Hepatocyte (in vitro differentiated cells): ENCODE data around the gene HSPB6. TPM values are rescaled to one million over a fixed set of nuclear protein-coding genes. Genes with fewer than 3 reads are reported as not detected.
A peak's percentile ranks its signal among the peaks of the same experiment; 100 is the strongest.

Experiments
- DNase-seq: peaks from one replicate; pipeline ENCODE4 v3.0.0-alpha.2; 2016; ENCODE audit warnings: low spot score
- H2AFZ ChIP-seq: fragments of 200-600 bp; sonication (generic); 2 replicates; pipeline ENCODE4 v1.6.0; 2016; ENCODE audit warnings: antibody characterized with exemption, mild to moderate bottlenecking
- H3K27ac ChIP-seq: fragments of 200-600 bp; sonication (generic); 2 replicates; pipeline ENCODE4 v1.5.1; 2016; ENCODE audit warnings: mild to moderate bottlenecking
- H3K27me3 ChIP-seq: fragments of 200-600 bp; sonication (generic); 2 replicates; pipeline ENCODE4 v1.6.1; 2016
- H3K36me3 ChIP-seq: fragments of 200-600 bp; sonication (generic); replicated peaks from 2 replicates; pipeline ENCODE4 v1.5.1; 2016; ENCODE audit warnings: low read depth; ENCODE audit not compliant: insufficient read depth
- H3K4me1 ChIP-seq: fragments of 200-600 bp; sonication (generic); 2 replicates; pipeline ENCODE4 v1.5.1; 2016; ENCODE audit warnings: mild to moderate bottlenecking, moderate library complexity; ENCODE audit not compliant: insufficient read depth
- H3K4me2 ChIP-seq: fragments of 200-600 bp; sonication (generic); 2 replicates; pipeline ENCODE4 v1.6.0; 2016
- H3K4me3 ChIP-seq: fragments of 200-600 bp; sonication (generic); 2 replicates; pipeline ENCODE4 v1.5.1; 2016; ENCODE audit warnings: mild to moderate bottlenecking
- H3K79me2 ChIP-seq: fragments of 200-600 bp; sonication (generic); 2 replicates; pipeline ENCODE4 v1.6.0; 2017; ENCODE audit warnings: mild to moderate bottlenecking
- H3K9me2 ChIP-seq: fragments of 200-600 bp; sonication (generic); replicated peaks from 2 replicates; pipeline ENCODE4 v1.6.0; 2017; ENCODE audit warnings: mild to moderate bottlenecking; ENCODE audit not compliant: insufficient read depth
- H3K9me3 ChIP-seq: fragments of 200-600 bp; sonication (generic); 2 replicates; pipeline ENCODE4 v1.5.1; 2016; ENCODE audit warnings: low read depth, mild to moderate bottlenecking
- H4K20me1 ChIP-seq: fragments of 200-600 bp; sonication (generic); 2 replicates; pipeline ENCODE4 v1.6.0; 2016; ENCODE audit warnings: mild to moderate bottlenecking; ENCODE audit not compliant: insufficient read depth, poor library complexity, severe bottlenecking
- EZH2 ChIP-seq: fragments of 200-600 bp; sonication (generic); IDR thresholded peaks from 2 replicates; pipeline ENCODE4 v1.6.1; 2016; ENCODE audit warnings: antibody characterized with exemption, mild to moderate bottlenecking, borderline replicate concordance
- EZH2phosphoT487 ChIP-seq: fragments of 200-600 bp; sonication (generic); IDR thresholded peaks from one replicate; pipeline ENCODE4 v1.6.1; 2018; ENCODE audit warnings: antibody characterized with exemption, mild to moderate bottlenecking, low read depth, moderate library complexity; ENCODE audit not compliant: unreplicated experiment, severe bottlenecking
- WGBS: methylation state at CpG from one replicate; pipeline ENCODE4 v1.1.6; 2016; ENCODE audit warnings: low lambda C conversion rate; ENCODE audit errors: missing lambda C conversion rate; 5-methylcytosine and 5-hydroxymethylcytosine counted together
- polyA plus RNA-seq: library from polyadenylated mRNA; unstranded; fragments of >200 nt; fragmentation: Nextera tagmentation; extraction: Ambion mirVana; gene quantifications from 2 replicates; pipeline ENCODE4 v1.2.1, GENCODE V29; 2016
- total RNA-seq: library from RNA; depleted of rRNA; stranded (reverse); fragments of >200 nt; gene quantifications from 2 replicates; pipeline ENCODE4 v1.2.3, GENCODE V29; 2014
- TF ChIP-seq, protein P1 (sequence below): fragments of 200-600 bp; sonication (generic); IDR thresholded peaks from 2 replicates; pipeline ENCODE4 v1.5.1; 2016; ENCODE audit warnings: antibody characterized with exemption, mild to moderate bottlenecking; ENCODE audit not compliant: poor library complexity

HSPB6 gene
- total and polyA plus RNA-seq, 2 experiments from 2014 or later: 7.1 to 235 TPM

DNA sequence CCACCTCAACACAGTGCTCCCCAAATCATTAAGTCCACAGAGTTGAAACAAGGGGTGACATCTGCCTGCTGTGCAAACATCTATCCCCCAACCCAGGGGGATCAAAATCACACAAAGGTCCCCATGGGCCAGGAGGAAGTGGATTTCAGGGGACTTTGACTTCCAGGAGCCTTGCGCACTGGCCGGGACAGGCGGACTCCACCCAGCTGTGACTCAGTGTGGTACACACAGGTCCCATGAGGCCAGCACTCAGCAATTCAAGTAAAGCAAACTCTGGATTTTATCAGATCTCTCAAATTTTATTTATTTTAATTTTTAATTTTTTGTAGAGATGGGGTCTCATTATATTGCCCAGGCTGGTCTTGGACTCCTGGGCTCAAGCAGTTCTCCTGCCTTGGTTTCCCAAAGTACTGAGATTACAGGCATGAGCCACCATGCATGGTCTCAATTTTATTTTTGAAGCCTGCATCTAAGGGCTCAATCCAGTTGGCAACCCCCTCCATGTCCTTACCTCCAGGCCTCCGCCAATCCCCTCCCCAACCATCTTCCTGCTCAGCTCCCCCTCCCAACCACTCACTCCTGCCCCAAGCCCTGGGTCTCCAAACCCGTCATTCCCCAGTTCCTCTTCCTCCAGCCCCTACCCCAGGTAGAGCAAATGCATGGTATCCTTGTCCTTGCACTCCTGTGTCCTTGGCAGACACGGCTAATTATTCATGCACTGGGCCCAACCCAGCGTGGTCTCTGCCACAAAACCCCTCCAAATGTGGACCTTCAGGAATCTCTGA is 36.7 kb upstream of the HSPB6 start:
- H3K4me3 ChIP-seq: no peak overlapping the region
- H2AFZ ChIP-seq: no peak overlapping the region
- DNase-seq: peak; percentile 57
- peaks cover 29% of the 10 kb centered on the region for H3K27me3 ChIP-seq
- TF ChIP-seq, protein P1, sequence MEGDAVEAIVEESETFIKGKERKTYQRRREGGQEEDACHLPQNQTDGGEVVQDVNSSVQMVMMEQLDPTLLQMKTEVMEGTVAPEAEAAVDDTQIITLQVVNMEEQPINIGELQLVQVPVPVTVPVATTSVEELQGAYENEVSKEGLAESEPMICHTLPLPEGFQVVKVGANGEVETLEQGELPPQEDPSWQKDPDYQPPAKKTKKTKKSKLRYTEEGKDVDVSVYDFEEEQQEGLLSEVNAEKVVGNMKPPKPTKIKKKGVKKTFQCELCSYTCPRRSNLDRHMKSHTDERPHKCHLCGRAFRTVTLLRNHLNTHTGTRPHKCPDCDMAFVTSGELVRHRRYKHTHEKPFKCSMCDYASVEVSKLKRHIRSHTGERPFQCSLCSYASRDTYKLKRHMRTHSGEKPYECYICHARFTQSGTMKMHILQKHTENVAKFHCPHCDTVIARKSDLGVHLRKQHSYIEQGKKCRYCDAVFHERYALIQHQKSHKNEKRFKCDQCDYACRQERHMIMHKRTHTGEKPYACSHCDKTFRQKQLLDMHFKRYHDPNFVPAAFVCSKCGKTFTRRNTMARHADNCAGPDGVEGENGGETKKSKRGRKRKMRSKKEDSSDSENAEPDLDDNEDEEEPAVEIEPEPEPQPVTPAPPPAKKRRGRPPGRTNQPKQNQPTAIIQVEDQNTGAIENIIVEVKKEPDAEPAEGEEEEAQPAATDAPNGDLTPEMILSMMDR: no peak
- TF ChIP-seq EZH2: no peak
- TF ChIP-seq EZH2phosphoT487: no peak
- H3K79me2 ChIP-seq: no peaks in the 10 kb centered on the region
- no peak overlapping the region for H3K4me2 ChIP-seq
- H3K9me2 ChIP-seq: no peaks in the 10 kb centered on the region
- H3K4me1 ChIP-seq: no peaks in the 10 kb centered on the region
- H3K36me3 ChIP-seq: no peaks in the 10 kb centered on the region
- no peak overlapping the region for H3K27ac ChIP-seq
- 84% methylated on average over 7 of the region's 7 CpGs for WGBS
- no peaks in the 10 kb centered on the region for H3K9me3 ChIP-seq
- H4K20me1 ChIP-seq: no peaks in the 10 kb centered on the region

DNA sequence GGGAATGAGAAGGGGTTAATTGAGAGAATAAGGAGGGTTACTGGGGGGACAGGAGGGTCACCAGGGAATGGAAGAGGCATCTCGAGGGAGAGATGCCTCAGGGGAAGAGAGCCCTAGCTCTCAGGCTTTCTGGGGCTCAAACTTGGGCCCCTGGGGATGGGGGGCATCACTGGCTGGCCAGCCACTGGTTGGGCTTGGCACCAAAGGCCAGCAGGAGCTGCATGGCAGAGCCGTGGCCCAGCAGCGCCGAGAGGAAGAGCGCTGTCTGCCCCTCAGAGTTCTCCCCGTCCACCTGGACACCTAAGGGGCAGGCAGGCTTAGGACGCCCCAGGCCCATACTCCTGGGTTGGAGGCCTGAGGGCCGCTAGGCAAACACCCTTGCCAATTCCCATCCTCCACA is 36.1 kb upstream of the HSPB6 start:
- no peak overlapping the region for H2AFZ ChIP-seq
- WGBS: 83% methylated on average over 7 of the region's 8 CpGs
- TF ChIP-seq EZH2 (no peak), EZH2phosphoT487 (no peak)
- TF ChIP-seq, protein P1: no peak
- H3K9me3 ChIP-seq: no peaks in the 10 kb centered on the region
- no peaks in the 10 kb centered on the region for H4K20me1 ChIP-seq
- H3K27ac ChIP-seq: no peak overlapping the region
- DNase-seq: no peak
- no peaks in the 10 kb centered on the region for H3K9me2 ChIP-seq
- H3K4me3 ChIP-seq: no peak overlapping the region
- H3K79me2 ChIP-seq: no peaks in the 10 kb centered on the region
- H3K4me2 ChIP-seq: no peak overlapping the region
- peaks cover 22% of the 10 kb centered on the region for H3K27me3 ChIP-seq
- no peaks in the 10 kb centered on the region for H3K4me1 ChIP-seq
- no peaks in the 10 kb centered on the region for H3K36me3 ChIP-seq

DNA sequence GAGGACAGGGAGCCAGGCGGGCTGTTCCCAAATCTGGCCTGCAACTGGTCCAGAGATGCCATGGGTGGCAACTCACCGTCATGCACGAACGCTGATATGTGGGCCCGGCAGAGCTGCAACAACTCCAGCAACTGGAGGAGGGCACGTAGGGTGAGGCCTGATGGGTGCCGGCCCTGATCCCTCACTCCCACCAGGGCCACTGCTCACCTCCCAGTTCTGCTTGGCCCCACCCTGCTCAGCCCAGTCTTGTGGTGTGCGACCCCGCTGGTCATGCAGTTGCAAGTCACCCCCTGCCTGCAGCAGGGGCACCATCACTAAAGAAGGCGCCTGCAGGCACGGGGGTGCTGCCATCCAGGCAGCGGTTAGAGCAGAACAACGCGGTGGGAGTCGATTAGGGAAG is 35.5 kb upstream of the HSPB6 start:
- H4K20me1 ChIP-seq: no peaks in the 10 kb centered on the region
- H3K36me3 ChIP-seq: no peaks in the 10 kb centered on the region
- H2AFZ ChIP-seq: no peak overlapping the region
- H3K27me3 ChIP-seq: peaks cover 18% of the 10 kb centered on the region
- no peaks in the 10 kb centered on the region for H3K4me1 ChIP-seq
- no peak for DNase-seq
- no peak overlapping the region for H3K4me3 ChIP-seq
- TF ChIP-seq EZH2 (no peak), EZH2phosphoT487 (no peak)
- TF ChIP-seq, protein P1: no peak
- no peaks in the 10 kb centered on the region for H3K9me3 ChIP-seq
- no peak overlapping the region for H3K27ac ChIP-seq
- H3K79me2 ChIP-seq: no peaks in the 10 kb centered on the region
- no peak overlapping the region for H3K4me2 ChIP-seq
- no peaks in the 10 kb centered on the region for H3K9me2 ChIP-seq
- WGBS: 91% methylated on average over 15 of the region's 15 CpGs
